ENCODE data around the gene SLC16A5. TPM values are rescaled to one million over a fixed set of nuclear protein-coding genes. Genes with fewer than 3 reads are reported as not detected.
A peak's percentile ranks its signal among the peaks of the same experiment; 100 is the strongest.
"Not testable (repeated sequence)": the region's sequence is repeated elsewhere in the genome, so short reads cannot be mapped to it uniquely, and the experiment has no call there.

SLC16A5 gene
- total RNA-seq, 6 experiments from 2014 or later: 1.2 to 3.7 (median 1.7) TPM

GRCh38 chr17:75069783-75070182 is 18.0 kb upstream of the SLC16A5 start:
- Histone ChIP-seq H3K36me3 (no peaks in the 10 kb centered on the region), H3K27me3 (no peaks in the 10 kb centered on the region), H3K4me1 (no peaks in the 10 kb centered on the region), H3K9me3 (no peaks in the 10 kb centered on the region), H3K4me3 (no peak overlapping the region), H3K27ac (no peak overlapping the region)
- no peak for TF ChIP-seq POLR2A (IDR thresholded peaks at IDR 0.05)
- TF ChIP-seq, protein P1, sequence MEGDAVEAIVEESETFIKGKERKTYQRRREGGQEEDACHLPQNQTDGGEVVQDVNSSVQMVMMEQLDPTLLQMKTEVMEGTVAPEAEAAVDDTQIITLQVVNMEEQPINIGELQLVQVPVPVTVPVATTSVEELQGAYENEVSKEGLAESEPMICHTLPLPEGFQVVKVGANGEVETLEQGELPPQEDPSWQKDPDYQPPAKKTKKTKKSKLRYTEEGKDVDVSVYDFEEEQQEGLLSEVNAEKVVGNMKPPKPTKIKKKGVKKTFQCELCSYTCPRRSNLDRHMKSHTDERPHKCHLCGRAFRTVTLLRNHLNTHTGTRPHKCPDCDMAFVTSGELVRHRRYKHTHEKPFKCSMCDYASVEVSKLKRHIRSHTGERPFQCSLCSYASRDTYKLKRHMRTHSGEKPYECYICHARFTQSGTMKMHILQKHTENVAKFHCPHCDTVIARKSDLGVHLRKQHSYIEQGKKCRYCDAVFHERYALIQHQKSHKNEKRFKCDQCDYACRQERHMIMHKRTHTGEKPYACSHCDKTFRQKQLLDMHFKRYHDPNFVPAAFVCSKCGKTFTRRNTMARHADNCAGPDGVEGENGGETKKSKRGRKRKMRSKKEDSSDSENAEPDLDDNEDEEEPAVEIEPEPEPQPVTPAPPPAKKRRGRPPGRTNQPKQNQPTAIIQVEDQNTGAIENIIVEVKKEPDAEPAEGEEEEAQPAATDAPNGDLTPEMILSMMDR (IDR thresholded peaks at IDR 0.05): peak; percentile 37 to 52 (median 43)
- intact Hi-C loops (cut with DNase I): loop anchor here in 1 of 2 donors (10.0 kb wide), 1 partner anchor 45 kb away; no protein-coding TSS in a partner anchor
- 39% methylated on average over 2 of the region's 2 CpGs for WGBS (ENCODE audit: insufficient coverage, low coverage, low lambda C conversion rate, missing lambda C conversion rate)
- ATAC-seq (peak; percentile 65 to 68 (median 66)), DNase-seq (no peak)

DNA sequence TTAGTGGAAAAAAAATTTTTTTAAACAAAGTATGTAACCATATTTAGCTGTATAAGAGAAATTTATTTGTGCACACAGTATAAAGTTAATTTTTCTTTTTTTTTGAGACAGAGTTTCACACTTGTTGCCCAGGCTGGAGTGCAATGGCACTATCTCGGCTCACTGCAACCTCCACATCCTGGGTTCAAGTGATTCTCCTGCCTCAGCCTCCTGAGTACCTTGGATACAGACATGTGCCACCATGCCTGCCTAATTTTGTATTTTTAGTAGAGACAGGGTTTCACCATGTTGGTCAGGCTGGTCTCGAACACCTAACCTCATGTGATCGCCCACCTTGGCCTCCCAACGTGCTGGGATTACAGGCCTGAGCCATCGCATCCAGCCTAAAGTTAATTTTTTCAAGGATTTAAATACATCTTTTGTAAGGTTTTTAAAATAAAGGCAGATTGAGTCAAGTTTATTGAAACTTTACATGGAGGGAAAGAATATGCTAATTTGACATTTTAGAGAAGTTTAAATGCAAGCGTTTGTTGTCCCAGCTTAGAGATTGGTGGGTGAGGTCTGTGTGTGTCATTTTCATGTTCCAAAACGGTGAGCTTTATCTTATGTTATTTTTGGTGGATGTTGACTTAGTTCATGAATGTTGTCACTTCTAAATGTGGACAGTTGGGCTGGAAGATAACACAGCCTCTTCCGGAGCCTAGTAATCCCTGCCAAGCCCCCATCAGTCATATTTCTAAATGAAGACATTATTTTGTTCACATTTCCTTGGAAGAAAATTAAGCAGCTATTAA is 16.1 kb upstream of the SLC16A5 start:
- ATAC-seq; H3K4me3 ChIP-seq; H3K27ac ChIP-seq; DNase-seq; H3K9me3 ChIP-seq; H3K4me1 ChIP-seq; H3K27me3 ChIP-seq; H3K36me3 ChIP-seq; intact Hi-C loops (cut with DNase I): not testable (repeated sequence)
- WGBS (ENCODE audit: insufficient coverage, low coverage, low lambda C conversion rate, missing lambda C conversion rate): 75% methylated on average over 8 of the region's 8 CpGs

- H3K36me3 ChIP-seq; intact Hi-C loops (cut with DNase I); H3K27ac ChIP-seq; ATAC-seq; H3K4me3 ChIP-seq; H3K9me3 ChIP-seq; DNase-seq; H3K27me3 ChIP-seq: not testable (repeated sequence)
- WGBS (ENCODE audit: insufficient coverage, low coverage, low lambda C conversion rate, missing lambda C conversion rate): 94% methylated on average over 3 of the region's 5 CpGs
- peaks cover 0 to 16% (median 6%) of the 10 kb centered on the region in 4 donors for H3K4me1 ChIP-seq
Observed at GRCh38 chr17:75072909-75073308, 14.8 kb upstream of the SLC16A5 start.

DNA sequence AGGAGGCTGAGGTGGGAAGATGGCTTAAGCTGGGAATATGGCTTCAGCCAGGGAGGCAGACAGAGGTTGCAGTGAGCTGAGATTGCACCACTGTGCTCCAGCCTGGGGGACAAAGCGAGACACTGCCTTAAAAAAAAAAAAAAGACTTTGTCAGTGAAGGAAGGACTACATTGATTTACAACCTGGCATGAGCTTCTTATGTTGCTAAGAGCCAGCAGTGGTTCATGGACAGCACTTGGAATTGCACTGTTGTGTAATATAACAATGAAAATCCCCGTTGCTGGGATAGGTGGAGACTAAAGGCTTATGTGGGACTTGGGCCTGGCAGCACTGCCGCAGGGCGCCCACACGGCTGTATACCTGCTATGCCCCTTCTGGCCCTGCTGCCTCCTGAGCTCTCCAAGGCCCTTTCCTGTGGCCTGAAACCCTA is 14.1 kb upstream of the SLC16A5 start:
- intact Hi-C loops (cut with DNase I): no loop called here
- no peaks in the 10 kb centered on the region for H3K9me3 ChIP-seq
- no peaks in the 10 kb centered on the region for H3K36me3 ChIP-seq
- no peak for TF ChIP-seq POLR2A (IDR thresholded peaks at IDR 0.05)
- TF ChIP-seq, protein P1 (IDR thresholded peaks at IDR 0.05): no peak
- peaks cover 0 to 22% (median 12%) of the 10 kb centered on the region in 4 donors for H3K4me1 ChIP-seq
- ATAC-seq: peak in 2 of 4 donors; percentile 5 to 14
- H3K27ac ChIP-seq: no peak overlapping the region
- H3K4me3 ChIP-seq: no peak overlapping the region
- no peak for DNase-seq
- WGBS (ENCODE audit: insufficient coverage, low coverage, low lambda C conversion rate, missing lambda C conversion rate): 25% methylated on average over 2 of the region's 5 CpGs
- H3K27me3 ChIP-seq: no peaks in the 10 kb centered on the region

- ATAC-seq (no peak), DNase-seq (no peak)
- Histone ChIP-seq H3K9me3 (no peaks in the 10 kb centered on the region), H3K4me3 (no peak overlapping the region), H3K4me1 (peaks cover 0 to 31% (median 15%) of the 10 kb centered on the region in 4 donors), H3K36me3 (no peaks in the 10 kb centered on the region), H3K27ac (no peak overlapping the region), H3K27me3 (no peaks in the 10 kb centered on the region)
- intact Hi-C loops (cut with DNase I): no loop called here
- TF ChIP-seq POLR2A (IDR thresholded peaks at IDR 0.05): no peak
- TF ChIP-seq, protein P1 (IDR thresholded peaks at IDR 0.05): no peak
- no CpG with 5 or more reads among the region's 14 CpGs for WGBS (ENCODE audit: insufficient coverage, low coverage, low lambda C conversion rate, missing lambda C conversion rate)
Observed at GRCh38 chr17:75074532-75074931, 13.2 kb upstream of the SLC16A5 start.
